Smooth muscle cell (in vitro differentiated cells): Measurements from ENCODE around the gene SPACA7. TPM values are rescaled to one million over a fixed set of nuclear protein-coding genes. Genes with fewer than 3 reads are reported as not detected.

Source experiments
- DNase-seq: peaks from one replicate; lab custom pipeline; 2025; ENCODE audit not compliant: unreplicated experiment; lab: John Stamatoyannopoulos, UW
- H2AFZ ChIP-seq: fragments of 200-600 bp; sonication (generic); 2 replicates; pipeline ENCODE4 v1.6.0; 2016; ENCODE audit warnings: antibody characterized with exemption, low read depth, mild to moderate bottlenecking
- H3F3A ChIP-seq: fragments of 200-600 bp; sonication (generic); 2 replicates; pipeline ENCODE4 v1.6.0; 2017; ENCODE audit warnings: antibody characterized with exemption, low read depth
- H3K27ac ChIP-seq: fragments of 200-600 bp; sonication (generic); 2 replicates; pipeline ENCODE4 v1.5.1; 2016; ENCODE audit warnings: low read depth, mild to moderate bottlenecking
- H3K27me3 ChIP-seq: fragments of 200-600 bp; sonication (generic); 2 replicates; pipeline ENCODE4 v1.6.1; 2016; ENCODE audit warnings: low read depth, mild to moderate bottlenecking
- H3K36me3 ChIP-seq: fragments of 200-600 bp; sonication (generic); 2 replicates; pipeline ENCODE4 v1.5.1; 2016; ENCODE audit warnings: low read depth
- H3K4me1 ChIP-seq: fragments of 200-600 bp; sonication (generic); 2 replicates; pipeline ENCODE4 v1.5.1; 2016; ENCODE audit warnings: low read depth
- H3K4me2 ChIP-seq: fragments of 200-600 bp; sonication (generic); 2 replicates; pipeline ENCODE4 v1.6.0; 2016; ENCODE audit warnings: mild to moderate bottlenecking
- H3K4me3 ChIP-seq: fragments of 200-600 bp; sonication (generic); 2 replicates; pipeline ENCODE4 v1.5.1; 2016; ENCODE audit warnings: mild to moderate bottlenecking
- H3K79me2 ChIP-seq: fragments of 200-600 bp; sonication (generic); 2 replicates; pipeline ENCODE4 v1.6.0; 2016; ENCODE audit warnings: low read depth, mild to moderate bottlenecking
- H3K9ac ChIP-seq: fragments of 200-600 bp; sonication (generic); 2 replicates; pipeline ENCODE4 v1.6.0; 2016; ENCODE audit warnings: low read depth
- H3K9me3 ChIP-seq: fragments of 200-600 bp; sonication (generic); replicated peaks from 2 replicates; pipeline ENCODE4 v1.5.1; 2016; ENCODE audit warnings: low read depth
- H4K20me1 ChIP-seq: fragments of 200-600 bp; sonication (generic); 2 replicates; pipeline ENCODE4 v1.6.0; 2016; ENCODE audit warnings: low read depth
- CTCF ChIP-seq: fragments of 200-600 bp; sonication (generic); IDR thresholded peaks from 2 replicates; pipeline ENCODE4 v1.5.1; 2017; ENCODE audit warnings: borderline replicate concordance, mild to moderate bottlenecking, antibody characterized with exemption; ENCODE audit not compliant: insufficient read depth, poor library complexity, severe bottlenecking
- WGBS: methylation state at CpG from one replicate; pipeline ENCODE4 v1.1.7; 2016; ENCODE audit warnings: low lambda C conversion rate; 5-methylcytosine and 5-hydroxymethylcytosine counted together
- polyA plus RNA-seq: library from polyadenylated mRNA; unstranded; fragments of >200 nt; fragmentation: Nextera tagmentation; extraction: Ambion mirVana; gene quantifications from 2 replicates; pipeline ENCODE4 v1.2.1, GENCODE V29; 2016
- total RNA-seq: library from RNA; depleted of rRNA; stranded (reverse); fragments of >200 nt; gene quantifications from 2 replicates; pipeline ENCODE4 v1.2.3, GENCODE V29; 2014

The SPACA7 gene
- total and polyA plus RNA-seq, 2 experiments from 2014 or later: not detected

GRCh38 chr13:112341976-112342735, 34.0 kb upstream of the SPACA7 start:
- Histone ChIP-seq H3K9me3 (no peaks in the 10 kb centered on the region), H3K36me3 (no peaks in the 10 kb centered on the region), H2AFZ (no peak overlapping the region), H3K9ac (no peak overlapping the region), H3K4me1 (no peaks in the 10 kb centered on the region), H3K4me2 (no peak overlapping the region), H3K27ac (no peak overlapping the region), H3F3A (no peaks in the 10 kb centered on the region), H4K20me1 (no peaks in the 10 kb centered on the region), H3K27me3 (peaks cover 27% of the 10 kb centered on the region), H3K79me2 (no peaks in the 10 kb centered on the region), H3K4me3 (no peak overlapping the region)
- no peak for DNase-seq
- TF ChIP-seq CTCF: no peak
- 83% methylated on average over 29 of the region's 29 CpGs for WGBS

- no peak overlapping the region for H3K4me2 ChIP-seq
- 95% methylated on average over 34 of the region's 50 CpGs for WGBS
- DNase-seq: no peak
- no peaks in the 10 kb centered on the region for H3K36me3 ChIP-seq
- TF ChIP-seq CTCF: no peak
- no peak overlapping the region for H3K9ac ChIP-seq
- H3K9me3 ChIP-seq: no peaks in the 10 kb centered on the region
- H3K79me2 ChIP-seq: no peaks in the 10 kb centered on the region
- H3K4me1 ChIP-seq: no peaks in the 10 kb centered on the region
- no peak overlapping the region for H3K27ac ChIP-seq
- H4K20me1 ChIP-seq: no peaks in the 10 kb centered on the region
- H3K27me3 ChIP-seq: peaks cover 35% of the 10 kb centered on the region
- no peaks in the 10 kb centered on the region for H3F3A ChIP-seq
- no peak overlapping the region for H2AFZ ChIP-seq
- no peak overlapping the region for H3K4me3 ChIP-seq
Measured at GRCh38 chr13:112342841-112343361, 33.3 kb upstream of the SPACA7 start.

GRCh38 chr13:112343591-112343990, 32.6 kb upstream of the SPACA7 start:
- WGBS: 89% methylated on average over 25 of the region's 25 CpGs
- Histone ChIP-seq H3K9ac (no peak overlapping the region), H3K27ac (no peak overlapping the region), H3K4me2 (no peak overlapping the region), H3K79me2 (no peaks in the 10 kb centered on the region), H3F3A (no peaks in the 10 kb centered on the region), H3K4me1 (no peaks in the 10 kb centered on the region), H3K36me3 (no peaks in the 10 kb centered on the region), H2AFZ (no peak overlapping the region), H3K9me3 (no peaks in the 10 kb centered on the region), H3K27me3 (peaks cover 41% of the 10 kb centered on the region), H3K4me3 (no peak overlapping the region), H4K20me1 (no peaks in the 10 kb centered on the region)
- DNase-seq: no peak
- no peak for TF ChIP-seq CTCF

- Histone ChIP-seq H3K79me2 (no peaks in the 10 kb centered on the region), H3K9me3 (no peaks in the 10 kb centered on the region)
Measured at GRCh38 chr13:112345826-112346172, 30.4 kb upstream of the SPACA7 start.

More at GRCh38 chr13:112345826-112346172, 30.4 kb upstream of the SPACA7 start:
- peaks cover 43% of the 10 kb centered on the region for H3K27me3 ChIP-seq
- H3K27ac ChIP-seq: no peak overlapping the region
- no peak overlapping the region for H3K4me3 ChIP-seq
- H3F3A ChIP-seq: no peaks in the 10 kb centered on the region
- H4K20me1 ChIP-seq: no peaks in the 10 kb centered on the region
- H2AFZ ChIP-seq: no peak overlapping the region
- no peak for TF ChIP-seq CTCF
- no peak overlapping the region for H3K9ac ChIP-seq
- H3K4me1 ChIP-seq: no peaks in the 10 kb centered on the region
- no peak for DNase-seq
- 73% methylated on average over 7 of the region's 7 CpGs for WGBS
- no peak overlapping the region for H3K4me2 ChIP-seq
- no peaks in the 10 kb centered on the region for H3K36me3 ChIP-seq
